HG02884 (cell line): ENCODE data around the gene CSF1.
"Not testable (repeated sequence)": the region's sequence is repeated elsewhere in the genome, so short reads cannot be mapped to it uniquely, and the experiment has no call there.

Source experiments
- ATAC-seq: cut with Tn5 transposase; IDR thresholded peaks from one replicate; pipeline ENCODE4 v1.9.1; 2021; ENCODE audit warnings: mild to moderate bottlenecking, moderate library complexity; ENCODE audit not compliant: unreplicated experiment

Gene CSF1

DNA sequence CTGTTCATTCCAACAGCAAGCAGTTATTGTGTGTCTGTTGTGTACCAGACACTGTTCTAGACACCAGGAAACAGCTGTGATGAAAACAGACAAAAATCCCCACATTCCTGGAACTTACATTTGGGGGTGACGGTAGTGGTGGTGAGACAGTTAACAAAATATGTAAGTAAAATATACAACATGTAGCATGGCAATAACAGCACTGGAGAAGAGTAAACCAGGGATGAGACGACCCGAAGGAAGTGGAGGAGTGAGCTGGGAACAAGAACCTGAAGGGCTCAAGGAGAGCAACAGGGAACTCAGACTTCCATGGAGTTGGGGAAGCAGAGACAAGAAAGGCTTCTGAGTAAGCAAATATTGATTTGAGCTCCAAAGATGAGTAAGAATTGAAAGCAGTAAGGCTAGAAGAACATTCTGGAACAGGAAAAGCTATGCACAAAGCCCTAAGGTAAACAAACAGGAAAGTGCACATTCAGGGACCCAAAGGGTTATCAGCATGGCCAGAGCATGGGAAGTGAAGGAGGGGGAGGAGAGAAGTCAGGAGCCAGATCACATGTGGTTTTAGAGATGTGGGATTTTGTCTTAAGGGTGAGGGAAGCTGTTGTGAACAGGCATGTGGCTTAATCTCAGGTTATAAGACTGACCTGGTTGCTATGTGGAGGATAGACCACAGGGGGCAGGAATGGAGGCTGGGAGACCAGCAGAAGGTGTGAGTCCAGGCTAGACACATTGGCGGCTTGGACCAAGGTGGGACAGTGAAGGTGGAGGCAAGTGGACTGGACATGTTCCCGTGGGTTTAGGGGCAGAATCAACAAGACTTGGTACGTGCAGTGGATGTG lies 7.3 kb downstream of the CSF1 start:
- no peak for ATAC-seq

DNA sequence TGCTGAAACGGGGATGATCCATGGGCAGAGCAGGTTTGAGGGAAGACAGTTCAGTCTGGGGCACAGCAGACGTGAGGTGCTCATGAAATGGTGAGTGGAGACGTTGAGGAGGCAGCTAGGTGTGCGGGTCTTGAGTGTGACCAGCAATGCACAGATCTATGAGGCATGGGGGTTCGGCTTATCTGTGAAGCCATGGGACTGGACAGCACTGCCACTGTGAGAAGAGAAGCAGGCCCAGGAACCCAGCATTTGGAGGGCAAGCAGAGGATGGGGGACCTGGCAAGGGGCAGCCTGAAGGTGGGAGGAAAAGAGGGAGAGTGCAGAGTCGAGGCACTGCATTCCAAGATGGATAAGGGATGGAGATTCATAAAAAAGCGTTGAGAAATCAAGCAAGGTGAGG lies 8.0 kb downstream of the CSF1 start:
- ATAC-seq, result no peak

DNA sequence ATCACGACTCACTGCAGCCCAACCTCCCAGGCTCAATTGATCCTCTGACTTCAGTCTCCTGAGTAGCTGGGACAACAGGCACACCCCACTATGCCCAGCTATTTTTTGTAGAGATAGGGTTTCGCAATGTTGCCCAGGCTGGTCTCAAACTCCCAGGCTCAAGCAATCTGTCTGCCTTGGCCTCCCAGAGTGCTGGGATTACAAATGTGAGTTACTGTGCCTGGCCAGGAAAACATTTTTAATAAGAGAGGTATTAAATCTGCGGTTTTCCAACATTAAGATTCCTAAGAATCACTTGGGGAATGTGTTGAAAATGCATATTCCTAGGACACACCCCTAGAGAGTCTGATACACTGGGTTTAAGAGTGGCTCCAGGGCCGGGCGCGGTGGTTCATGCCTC lies 8.7 kb downstream of the CSF1 start:
- ATAC-seq, result no peak

DNA sequence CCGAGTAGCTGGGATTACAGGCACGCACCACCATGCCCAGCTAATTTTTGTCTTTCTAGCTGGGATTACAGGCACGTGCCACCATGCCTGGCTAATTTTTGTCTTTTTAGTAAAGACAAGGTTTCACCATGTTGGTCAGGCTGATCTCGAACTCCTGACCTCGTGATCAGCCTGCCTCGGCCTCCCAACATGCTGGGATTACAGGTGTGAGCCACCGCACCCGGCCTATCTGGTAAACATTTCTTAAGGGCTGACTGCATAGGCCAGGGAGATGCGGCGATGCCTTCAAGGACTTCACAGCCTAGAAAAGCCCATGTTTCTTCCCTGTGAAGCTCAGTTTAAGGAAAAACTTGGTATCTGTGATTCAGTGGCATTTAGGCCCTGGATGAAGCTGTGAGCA lies 9.7 kb downstream of the CSF1 start:
- not testable (repeated sequence) for ATAC-seq

DNA sequence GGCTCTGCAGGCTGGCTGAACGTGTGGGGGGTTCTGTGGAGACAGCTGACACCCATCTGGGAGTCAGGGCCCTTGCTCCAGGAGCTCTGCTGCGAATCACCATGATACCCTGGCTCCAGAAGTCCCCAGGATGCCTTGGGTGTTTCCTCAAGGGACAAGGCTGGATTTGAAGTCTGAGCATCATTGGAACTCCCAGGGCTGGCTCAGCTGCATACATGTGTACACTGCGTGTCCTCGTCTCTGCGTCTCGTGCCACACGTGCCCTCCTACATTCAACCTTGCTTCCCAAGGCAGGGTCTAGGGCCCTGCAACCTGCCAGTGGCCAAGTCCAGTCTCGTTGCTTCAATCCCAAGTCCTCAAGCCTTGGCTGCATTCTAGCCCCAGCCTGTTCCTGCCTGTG lies 11.7 kb downstream of the CSF1 start:
- ATAC-seq, result no peak

DNA sequence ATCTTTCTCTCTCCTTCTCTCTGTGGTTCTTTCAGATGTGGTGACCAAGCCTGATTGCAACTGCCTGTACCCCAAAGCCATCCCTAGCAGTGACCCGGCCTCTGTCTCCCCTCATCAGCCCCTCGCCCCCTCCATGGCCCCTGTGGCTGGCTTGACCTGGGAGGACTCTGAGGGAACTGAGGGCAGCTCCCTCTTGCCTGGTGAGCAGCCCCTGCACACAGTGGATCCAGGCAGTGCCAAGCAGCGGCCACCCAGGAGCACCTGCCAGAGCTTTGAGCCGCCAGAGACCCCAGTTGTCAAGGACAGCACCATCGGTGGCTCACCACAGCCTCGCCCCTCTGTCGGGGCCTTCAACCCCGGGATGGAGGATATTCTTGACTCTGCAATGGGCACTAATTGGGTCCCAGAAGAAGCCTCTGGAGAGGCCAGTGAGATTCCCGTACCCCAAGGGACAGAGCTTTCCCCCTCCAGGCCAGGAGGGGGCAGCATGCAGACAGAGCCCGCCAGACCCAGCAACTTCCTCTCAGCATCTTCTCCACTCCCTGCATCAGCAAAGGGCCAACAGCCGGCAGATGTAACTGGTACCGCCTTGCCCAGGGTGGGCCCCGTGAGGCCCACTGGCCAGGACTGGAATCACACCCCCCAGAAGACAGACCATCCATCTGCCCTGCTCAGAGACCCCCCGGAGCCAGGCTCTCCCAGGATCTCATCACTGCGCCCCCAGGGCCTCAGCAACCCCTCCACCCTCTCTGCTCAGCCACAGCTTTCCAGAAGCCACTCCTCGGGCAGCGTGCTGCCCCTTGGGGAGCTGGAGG lies 12.7 kb downstream of the CSF1 start:
- no peak for ATAC-seq

DNA sequence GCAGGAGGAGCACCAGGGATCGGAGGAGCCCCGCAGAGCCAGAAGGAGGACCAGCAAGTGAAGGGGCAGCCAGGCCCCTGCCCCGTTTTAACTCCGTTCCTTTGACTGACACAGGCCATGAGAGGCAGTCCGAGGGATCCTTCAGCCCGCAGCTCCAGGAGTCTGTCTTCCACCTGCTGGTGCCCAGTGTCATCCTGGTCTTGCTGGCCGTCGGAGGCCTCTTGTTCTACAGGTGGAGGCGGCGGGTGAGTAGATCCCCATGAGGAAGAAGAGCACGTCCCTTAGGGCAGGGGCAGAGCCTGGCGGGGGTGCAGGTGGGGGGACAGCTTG lies 13.3 kb downstream of the CSF1 start:
- ATAC-seq, result no peak

DNA sequence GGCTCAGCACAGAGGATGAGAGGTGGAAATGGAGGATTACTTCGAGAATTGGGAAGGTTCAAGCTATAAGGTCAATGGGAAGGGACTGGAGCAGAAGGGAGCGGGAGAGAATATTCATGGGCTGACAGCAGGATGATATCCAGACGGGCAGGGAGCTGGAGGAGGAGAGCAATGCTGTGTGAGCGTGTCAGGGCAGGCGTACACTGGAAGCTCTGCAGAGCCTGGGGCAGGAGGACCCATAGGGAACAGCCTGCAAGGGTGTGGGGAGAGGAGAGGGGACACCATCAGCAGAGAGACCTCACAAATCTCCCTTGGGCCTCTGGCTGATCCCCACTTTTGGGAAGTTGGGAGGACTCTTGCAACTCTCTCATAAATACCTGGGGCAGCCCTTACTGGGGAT lies 13.7 kb downstream of the CSF1 start:
- no peak for ATAC-seq

DNA sequence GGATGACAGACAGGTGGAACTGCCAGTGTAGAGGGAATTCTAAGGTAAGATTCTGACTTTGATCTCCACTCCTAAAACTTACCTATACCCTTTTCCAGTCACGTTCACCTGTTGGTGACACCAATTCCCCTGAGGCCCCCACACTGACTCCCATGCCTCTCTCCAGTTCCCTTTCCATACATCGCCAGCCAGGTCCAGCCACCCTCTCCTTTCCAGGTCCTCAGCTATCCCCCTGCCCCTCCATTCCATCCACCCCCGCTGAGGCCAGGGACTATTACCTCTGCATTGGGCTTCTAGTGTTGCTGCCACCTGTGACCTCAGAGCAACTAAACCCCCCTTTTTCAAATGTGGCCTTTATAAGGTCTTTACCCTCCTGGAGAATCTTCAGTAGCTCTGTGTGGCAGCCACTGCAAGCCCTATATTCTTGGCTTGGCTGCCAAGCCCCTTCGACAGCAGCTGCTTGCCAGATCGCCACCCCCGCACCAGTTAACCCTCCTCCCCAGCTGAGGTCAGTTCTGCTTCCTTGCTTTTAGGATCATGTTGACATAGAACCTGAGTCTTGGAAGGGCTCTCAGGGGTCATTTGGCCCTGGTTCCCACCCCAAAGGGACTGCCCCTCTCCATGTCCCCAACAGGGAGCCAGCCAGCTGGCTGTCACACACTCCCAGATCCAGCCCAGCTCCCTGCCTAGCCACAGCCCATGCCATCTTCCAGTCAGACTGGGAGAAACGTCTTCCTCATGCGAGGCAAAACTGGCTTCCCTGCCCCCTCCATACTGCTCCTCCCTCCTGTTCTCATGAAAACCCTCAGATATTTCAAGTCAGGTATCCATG lies 14.7 kb downstream of the CSF1 start:
- ATAC-seq, result no peak

DNA sequence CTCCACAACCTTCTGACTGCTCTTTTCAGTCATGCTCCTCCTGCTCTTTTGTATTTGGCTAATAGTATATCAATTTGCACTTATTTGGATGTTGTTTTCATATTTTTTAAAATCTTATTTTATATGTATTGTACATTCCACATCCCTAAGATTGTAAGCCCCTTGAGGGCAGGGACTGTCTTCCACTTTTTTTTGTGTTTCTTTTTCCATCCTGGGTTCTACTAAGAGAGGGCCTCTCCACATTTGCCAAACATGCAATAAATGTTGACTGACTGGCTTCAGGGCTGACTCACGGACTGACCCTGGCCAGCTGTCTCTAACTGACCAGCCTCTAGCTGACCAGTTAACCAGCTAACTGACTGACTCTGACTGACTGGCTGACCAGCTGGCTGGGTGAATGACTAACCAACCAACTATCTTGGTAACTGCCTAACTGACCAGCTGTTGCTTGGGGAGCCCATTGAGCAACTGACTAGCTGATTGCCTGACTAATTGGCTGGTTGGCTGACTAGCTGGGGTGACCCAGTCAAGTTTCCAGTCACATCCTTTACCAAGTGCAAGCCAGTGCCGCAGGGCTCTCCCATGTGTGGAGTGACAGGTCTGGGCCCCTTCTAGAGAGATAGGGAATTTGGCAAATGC lies 16.1 kb downstream of the CSF1 start:
- no peak for ATAC-seq

DNA sequence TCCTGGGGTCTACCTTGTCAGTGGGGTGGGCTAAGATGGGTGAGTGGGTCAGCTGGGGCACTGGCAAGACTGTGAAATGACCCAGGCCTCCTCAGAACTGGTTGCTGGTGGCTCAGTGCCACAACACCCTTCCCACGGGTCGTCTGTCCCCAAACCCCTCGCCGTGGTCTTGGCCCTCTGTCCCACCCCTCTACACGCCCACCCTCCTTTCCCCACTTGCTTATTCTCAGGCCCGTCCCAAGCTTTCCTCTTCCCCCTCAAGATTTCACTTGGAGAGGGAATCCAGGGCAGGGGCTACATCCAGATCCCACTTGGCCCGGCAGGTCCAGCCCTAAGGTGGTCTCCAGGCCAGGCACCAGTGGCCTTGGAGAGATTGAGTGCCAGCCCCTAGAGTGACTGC lies 16.7 kb downstream of the CSF1 start:
- ATAC-seq, result no peak

DNA sequence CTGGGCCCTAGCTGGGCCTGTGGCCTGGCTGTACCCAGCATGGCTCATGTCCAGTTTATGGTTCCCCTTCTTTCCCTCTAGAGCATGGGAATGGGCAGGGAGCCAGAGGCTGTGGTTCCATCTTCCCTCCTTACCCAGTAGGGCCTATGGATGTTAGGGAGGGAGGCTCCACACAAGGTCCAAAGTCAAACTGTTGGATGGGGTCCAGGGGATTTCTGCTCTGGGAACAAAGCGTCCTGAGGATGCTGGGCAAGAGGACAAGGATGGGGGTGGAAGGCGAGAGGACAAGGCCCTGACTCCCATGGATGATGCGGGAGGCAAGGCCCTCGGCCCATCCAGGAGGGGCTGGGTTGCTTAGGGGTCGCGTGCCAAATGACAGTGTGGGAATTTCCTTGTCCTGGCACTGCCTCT lies 17.3 kb downstream of the CSF1 start:
- no peak for ATAC-seq

DNA sequence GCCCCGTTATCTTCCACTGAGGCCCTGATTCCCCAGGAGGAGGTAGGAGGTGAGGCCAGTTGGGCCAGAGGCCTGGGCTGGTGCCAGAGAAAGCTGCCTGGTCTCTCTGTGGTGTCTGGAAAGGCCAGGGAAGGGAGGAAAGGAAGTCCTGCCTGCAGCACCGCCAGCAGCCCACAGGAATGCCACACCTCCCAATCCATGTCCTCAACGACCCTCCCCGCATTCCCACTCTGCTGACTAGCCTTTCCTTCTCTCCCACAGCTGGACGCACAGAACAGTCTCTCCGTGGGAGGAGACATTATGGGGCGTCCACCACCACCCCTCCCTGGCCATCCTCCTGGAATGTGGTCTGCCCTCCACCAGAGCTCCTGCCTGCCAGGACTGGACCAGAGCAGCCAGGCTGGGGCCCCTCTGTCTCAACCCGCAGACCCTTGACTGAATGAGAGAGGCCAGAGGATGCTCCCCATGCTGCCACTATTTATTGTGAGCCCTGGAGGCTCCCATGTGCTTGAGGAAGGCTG lies 18.0 kb downstream of the CSF1 start:
- ATAC-seq, result no peak

DNA sequence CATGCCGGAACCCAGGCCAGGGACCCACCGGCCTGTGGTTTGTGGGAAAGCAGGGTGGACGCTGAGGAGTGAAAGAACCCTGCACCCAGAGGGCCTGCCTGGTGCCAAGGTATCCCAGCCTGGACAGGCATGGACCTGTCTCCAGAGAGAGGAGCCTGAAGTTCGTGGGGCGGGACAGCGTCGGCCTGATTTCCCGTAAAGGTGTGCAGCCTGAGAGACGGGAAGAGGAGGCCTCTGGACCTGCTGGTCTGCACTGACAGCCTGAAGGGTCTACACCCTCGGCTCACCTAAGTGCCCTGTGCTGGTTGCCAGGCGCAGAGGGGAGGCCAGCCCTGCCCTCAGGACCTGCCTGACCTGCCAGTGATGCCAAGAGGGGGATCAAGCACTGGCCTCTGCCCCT lies 18.5 kb downstream of the CSF1 start:
- no peak for ATAC-seq

DNA sequence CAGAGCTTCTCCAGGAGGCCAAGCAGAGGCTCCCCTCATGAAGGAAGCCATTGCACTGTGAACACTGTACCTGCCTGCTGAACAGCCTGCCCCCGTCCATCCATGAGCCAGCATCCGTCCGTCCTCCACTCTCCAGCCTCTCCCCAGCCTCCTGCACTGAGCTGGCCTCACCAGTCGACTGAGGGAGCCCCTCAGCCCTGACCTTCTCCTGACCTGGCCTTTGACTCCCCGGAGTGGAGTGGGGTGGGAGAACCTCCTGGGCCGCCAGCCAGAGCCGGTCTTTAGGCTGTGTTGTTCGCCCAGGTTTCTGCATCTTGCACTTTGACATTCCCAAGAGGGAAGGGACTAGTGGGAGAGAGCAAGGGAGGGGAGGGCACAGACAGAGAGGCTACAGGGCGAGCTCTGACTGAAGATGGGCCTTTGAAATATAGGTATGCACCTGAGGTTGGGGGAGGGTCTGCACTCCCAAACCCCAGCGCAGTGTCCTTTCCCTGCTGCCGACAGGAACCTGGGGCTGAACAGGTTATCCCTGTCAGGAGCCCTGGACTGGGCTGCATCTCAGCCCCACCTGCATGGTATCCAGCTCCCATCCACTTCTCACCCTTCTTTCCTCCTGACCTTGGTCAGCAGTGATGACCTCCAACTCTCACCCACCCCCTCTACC lies 19.1 kb downstream of the CSF1 start:
- no peak for ATAC-seq

DNA sequence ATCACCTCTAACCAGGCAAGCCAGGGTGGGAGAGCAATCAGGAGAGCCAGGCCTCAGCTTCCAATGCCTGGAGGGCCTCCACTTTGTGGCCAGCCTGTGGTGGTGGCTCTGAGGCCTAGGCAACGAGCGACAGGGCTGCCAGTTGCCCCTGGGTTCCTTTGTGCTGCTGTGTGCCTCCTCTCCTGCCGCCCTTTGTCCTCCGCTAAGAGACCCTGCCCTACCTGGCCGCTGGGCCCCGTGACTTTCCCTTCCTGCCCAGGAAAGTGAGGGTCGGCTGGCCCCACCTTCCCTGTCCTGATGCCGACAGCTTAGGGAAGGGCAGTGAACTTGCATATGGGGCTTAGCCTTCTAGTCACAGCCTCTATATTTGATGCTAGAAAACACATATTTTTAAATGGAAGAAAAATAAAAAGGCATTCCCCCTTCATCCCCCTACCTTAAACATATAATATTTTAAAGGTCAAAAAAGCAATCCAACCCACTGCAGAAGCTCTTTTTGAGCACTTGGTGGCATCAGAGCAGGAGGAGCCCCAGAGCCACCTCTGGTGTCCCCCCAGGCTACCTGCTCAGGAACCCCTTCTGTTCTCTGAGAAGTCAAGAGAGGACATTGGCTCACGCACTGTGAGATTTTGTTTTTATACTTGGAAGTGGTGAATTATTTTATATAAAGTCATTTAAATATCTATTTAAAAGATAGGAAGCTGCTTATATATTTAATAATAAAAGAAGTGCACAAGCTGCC lies 19.8 kb downstream of the CSF1 start:
- ATAC-seq, result no peak

DNA sequence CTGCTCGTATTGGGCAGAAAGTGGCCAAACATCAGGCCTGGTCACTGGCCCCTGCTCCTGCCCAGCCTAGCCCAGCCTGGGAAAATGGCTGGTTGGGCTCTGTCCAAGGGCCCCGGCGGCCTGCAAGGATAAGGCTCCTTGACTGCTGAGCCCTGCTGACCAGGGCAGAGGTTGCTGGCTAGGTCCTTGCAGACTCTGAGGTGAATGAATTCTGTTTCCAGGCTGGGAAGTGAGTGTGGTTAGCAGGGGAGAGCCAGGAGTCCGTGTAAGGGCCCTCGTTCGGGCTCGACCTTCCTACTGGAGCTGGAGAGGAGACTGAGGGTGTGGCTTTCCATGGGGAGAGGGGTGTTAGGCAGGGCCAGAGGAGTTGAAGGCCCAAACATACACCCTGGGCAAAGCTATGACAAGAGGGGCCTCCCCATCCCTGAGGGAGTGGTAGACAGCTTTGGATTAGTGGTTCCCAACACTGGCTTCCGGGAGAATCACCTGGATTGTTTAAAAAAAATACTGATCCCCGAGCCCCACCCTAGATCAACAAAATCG lies 20.6 kb downstream of the CSF1 start:
- no peak for ATAC-seq

DNA sequence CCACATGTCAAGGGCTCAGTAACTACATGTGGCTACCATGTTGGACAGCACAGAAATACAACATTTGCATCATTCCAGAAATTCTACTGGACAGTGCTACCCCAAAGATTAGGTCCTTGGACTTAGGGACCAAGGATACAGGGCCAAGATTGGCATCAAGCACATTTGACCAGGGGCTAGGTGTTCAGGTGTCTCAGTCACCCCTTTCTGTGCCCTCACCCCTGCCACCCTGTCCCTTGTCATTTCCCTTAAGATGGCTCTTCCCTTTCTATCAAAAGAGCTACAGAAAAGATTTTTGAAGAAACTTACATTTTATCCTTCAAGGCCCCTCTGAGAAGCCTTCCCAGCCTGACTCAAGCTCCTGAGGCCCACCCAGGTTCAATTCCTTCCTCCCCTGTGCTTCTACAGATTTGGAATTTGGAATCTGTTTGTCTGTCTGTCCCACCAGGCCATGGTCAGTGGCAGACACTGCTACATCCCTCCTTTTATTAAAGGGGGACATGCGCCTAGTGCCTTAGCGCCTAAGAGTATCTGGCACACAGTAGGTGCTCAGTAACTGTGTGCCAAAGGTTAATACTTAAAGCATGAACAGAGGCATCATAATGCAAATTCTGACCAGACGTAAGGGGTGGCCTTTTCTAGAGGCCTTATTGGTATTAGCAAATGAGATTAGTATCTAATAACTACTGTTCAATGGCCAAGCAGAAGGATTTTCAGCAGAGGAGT lies 21.4 kb downstream of the CSF1 start:
- ATAC-seq, result no peak

DNA sequence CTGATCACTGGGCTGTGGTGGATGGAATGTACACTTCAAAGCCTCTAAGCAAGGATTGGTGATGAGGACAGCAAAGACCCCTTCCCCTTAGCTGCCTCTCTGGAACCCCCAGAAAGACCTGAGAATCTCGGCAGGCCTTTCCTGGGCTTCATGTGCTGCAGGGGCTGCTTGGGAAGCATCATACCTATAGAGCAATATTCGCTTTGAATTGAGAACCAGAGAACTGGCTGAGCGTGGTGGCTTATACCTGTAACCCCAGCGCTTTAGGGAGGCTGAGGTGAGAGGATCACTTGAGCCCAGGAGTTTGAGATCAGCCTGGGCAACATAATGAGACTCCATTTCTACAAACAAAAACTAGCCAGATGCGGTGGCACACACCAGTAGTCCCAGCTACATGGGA lies 22.0 kb downstream of the CSF1 start:
- ATAC-seq, result no peak
